NCI-H748 (cell line): ENCODE data around the gene PKMYT1.
A peak's percentile ranks its signal among the peaks of the same experiment; 100 is the strongest.

Experiments
- DNase-seq: peaks from one replicate; lab custom pipeline; 2025; ENCODE audit not compliant: unreplicated experiment; lab: John Stamatoyannopoulos, UW

The PKMYT1 gene

GRCh38 chr16:2974319-2975056, 5.8 kb downstream of the PKMYT1 start:
- no peak for DNase-seq

- DNase-seq = no peak
Measured at GRCh38 chr16:2973605-2974318, 6.5 kb downstream of the PKMYT1 start.

GRCh38 chr16:2973093-2973492, 7.2 kb downstream of the PKMYT1 start:
- DNase-seq = no peak

GRCh38 chr16:2971985-2972784, 8.1 kb downstream of the PKMYT1 start:
- peak; percentile 5 for DNase-seq

- no peak for DNase-seq
Measured at GRCh38 chr16:2971134-2971984, 8.9 kb downstream of the PKMYT1 start.

GRCh38 chr16:2970563-2970962, 9.7 kb downstream of the PKMYT1 start:
- DNase-seq = no peak

- DNase-seq = peak; percentile 74
Measured at GRCh38 chr16:2969545-2970521, 10.4 kb downstream of the PKMYT1 start.

GRCh38 chr16:2968738-2969544, 11.3 kb downstream of the PKMYT1 start, which contains the start of gene PAQR4:
Gene PAQR4, plus strand, starts transcription at chr16:2969348. Its CDS starts 327 bp downstream, at chr16:2969675.
- peak; percentile 88 for DNase-seq

GRCh38 chr16:2968368-2968737, 11.9 kb downstream of the PKMYT1 start:
- DNase-seq = no peak

- no peak for DNase-seq
Measured at GRCh38 chr16:2967721-2968161, 12.5 kb downstream of the PKMYT1 start.

- no peak for DNase-seq
Measured at GRCh38 chr16:2967211-2967631, 13.0 kb downstream of the PKMYT1 start.

GRCh38 chr16:2966808-2967191, 13.4 kb downstream of the PKMYT1 start:
- peak; percentile 37 for DNase-seq

- no peak for DNase-seq
Measured at GRCh38 chr16:2966043-2966807, 14.0 kb downstream of the PKMYT1 start.

GRCh38 chr16:2964475-2965336, 15.5 kb downstream of the PKMYT1 start:
- peak; percentile 86 for DNase-seq

- peak; percentile 79 for DNase-seq
Measured at GRCh38 chr16:2963723-2964474, 16.3 kb downstream of the PKMYT1 start, which contains the start of gene KREMEN2. Gene KREMEN2, plus strand, starts transcription at chr16:2964275. Its CDS starts 246 bp downstream, at chr16:2964521.

- DNase-seq = no peak
Measured at GRCh38 chr16:2963074-2963722, 17.0 kb downstream of the PKMYT1 start.
